Measurements from ENCODE around the gene EXD3.

Gene EXD3

GRCh38 chr9:137308057-137308619 lies 114.8 kb downstream of the EXD3 start:
- no peaks in the 10 kb centered on the region for H3K36me3 ChIP-seq
- H3K9me3 ChIP-seq (ENCODE audit: severe bottlenecking), result no peaks in the 10 kb centered on the region
- no peaks in the 10 kb centered on the region for H3K27me3 ChIP-seq (ENCODE audit: insufficient read depth, low read depth, severe bottlenecking)
- no peak overlapping the region for H3K4me3 ChIP-seq (ENCODE audit: low read depth, low read length)
- no peak overlapping the region for H3K27ac ChIP-seq
- TF ChIP-seq CTCF (IDR thresholded peaks at IDR 0.05; ENCODE audit: low read depth, low read length), result peak; percentile 27; the same call in 1 of the 2 replicates
- peak; percentile 77 for DNase-seq

GRCh38 chr9:137307255-137308056 lies 115.5 kb downstream of the EXD3 start:
- Histone ChIP-seq H3K27ac (no peak overlapping the region), H3K9me3 (ENCODE audit: severe bottlenecking) (no peaks in the 10 kb centered on the region), H3K36me3 (no peaks in the 10 kb centered on the region), H3K4me3 (ENCODE audit: low read depth, low read length) (no peak overlapping the region), H3K27me3 (ENCODE audit: insufficient read depth, low read depth, severe bottlenecking) (no peaks in the 10 kb centered on the region)
- peak; percentile 12 for DNase-seq
- TF ChIP-seq CTCF (IDR thresholded peaks at IDR 0.05; ENCODE audit: low read depth, low read length), result no peak

GRCh38 chr9:137306850-137307254 lies 116.1 kb downstream of the EXD3 start:
- H3K36me3 ChIP-seq, result no peaks in the 10 kb centered on the region
- TF ChIP-seq CTCF (IDR thresholded peaks at IDR 0.05; ENCODE audit: low read depth, low read length), result no peak
- DNase-seq, result no peak
- H3K27ac ChIP-seq, result no peak overlapping the region; the same call in 1 of the 2 replicates
- no peaks in the 10 kb centered on the region for H3K9me3 ChIP-seq (ENCODE audit: severe bottlenecking)
- H3K27me3 ChIP-seq (ENCODE audit: insufficient read depth, low read depth, severe bottlenecking), result no peaks in the 10 kb centered on the region
- H3K4me3 ChIP-seq (ENCODE audit: low read depth, low read length), result no peak overlapping the region

- Histone ChIP-seq H3K36me3 (no peaks in the 10 kb centered on the region), H3K4me3 (ENCODE audit: low read depth, low read length) (no peak overlapping the region), H3K9me3 (ENCODE audit: severe bottlenecking) (no peaks in the 10 kb centered on the region), H3K27ac (peak overlapping the region; percentile 93), H3K27me3 (ENCODE audit: insufficient read depth, low read depth, severe bottlenecking) (no peaks in the 10 kb centered on the region)
- TF ChIP-seq CTCF (IDR thresholded peaks at IDR 0.05; ENCODE audit: low read depth, low read length), result no peak
- peak; percentile 11 for DNase-seq
Observed at GRCh38 chr9:137306066-137306849, 116.7 kb downstream of the EXD3 start.

GRCh38 chr9:137305798-137306065 lies 117.2 kb downstream of the EXD3 start:
- H3K9me3 ChIP-seq (ENCODE audit: severe bottlenecking), result no peaks in the 10 kb centered on the region
- TF ChIP-seq CTCF (IDR thresholded peaks at IDR 0.05; ENCODE audit: low read depth, low read length), result no peak
- DNase-seq, result no peak
- no peaks in the 10 kb centered on the region for H3K36me3 ChIP-seq
- H3K27me3 ChIP-seq (ENCODE audit: insufficient read depth, low read depth, severe bottlenecking), result no peaks in the 10 kb centered on the region
- peak overlapping the region; percentile 93 for H3K27ac ChIP-seq
- H3K4me3 ChIP-seq (ENCODE audit: low read depth, low read length), result peak overlapping the region; percentile 44

Data from WERI-Rb-1 (cell line).